Measurements from ENCODE around the gene MINAR1.

DNA sequence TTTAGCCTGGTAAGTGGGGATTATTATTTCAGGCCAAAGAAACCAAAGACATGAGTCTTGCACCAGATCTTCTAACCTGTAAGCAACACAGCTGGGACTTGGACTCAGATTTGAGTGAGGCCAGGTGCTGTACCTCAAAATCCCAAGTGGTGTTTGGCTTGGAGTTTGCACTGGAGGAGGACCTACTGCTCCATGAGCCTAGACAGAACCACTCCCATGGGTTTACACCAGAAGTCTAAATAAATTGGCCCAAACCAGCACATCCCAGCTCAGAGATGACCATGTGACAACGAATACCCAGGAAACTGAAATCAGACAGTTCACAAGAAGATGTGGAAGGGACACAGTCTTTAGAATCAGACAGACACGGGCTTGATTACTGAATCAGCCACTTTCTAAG lies 47.5 kb downstream of the MINAR1 start:
- no peak for TF ChIP-seq POLR2A (IDR thresholded peaks at IDR 0.05)
- TF ChIP-seq, protein P1, sequence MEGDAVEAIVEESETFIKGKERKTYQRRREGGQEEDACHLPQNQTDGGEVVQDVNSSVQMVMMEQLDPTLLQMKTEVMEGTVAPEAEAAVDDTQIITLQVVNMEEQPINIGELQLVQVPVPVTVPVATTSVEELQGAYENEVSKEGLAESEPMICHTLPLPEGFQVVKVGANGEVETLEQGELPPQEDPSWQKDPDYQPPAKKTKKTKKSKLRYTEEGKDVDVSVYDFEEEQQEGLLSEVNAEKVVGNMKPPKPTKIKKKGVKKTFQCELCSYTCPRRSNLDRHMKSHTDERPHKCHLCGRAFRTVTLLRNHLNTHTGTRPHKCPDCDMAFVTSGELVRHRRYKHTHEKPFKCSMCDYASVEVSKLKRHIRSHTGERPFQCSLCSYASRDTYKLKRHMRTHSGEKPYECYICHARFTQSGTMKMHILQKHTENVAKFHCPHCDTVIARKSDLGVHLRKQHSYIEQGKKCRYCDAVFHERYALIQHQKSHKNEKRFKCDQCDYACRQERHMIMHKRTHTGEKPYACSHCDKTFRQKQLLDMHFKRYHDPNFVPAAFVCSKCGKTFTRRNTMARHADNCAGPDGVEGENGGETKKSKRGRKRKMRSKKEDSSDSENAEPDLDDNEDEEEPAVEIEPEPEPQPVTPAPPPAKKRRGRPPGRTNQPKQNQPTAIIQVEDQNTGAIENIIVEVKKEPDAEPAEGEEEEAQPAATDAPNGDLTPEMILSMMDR (IDR thresholded peaks at IDR 0.05), result no peak

Measured in esophagus squamous epithelium (tissue), 4 donors.